UCSD-AML1 (cell line): ENCODE results near the gene MATN1.

ENCODE experiments used
- DNase-seq: peaks from one replicate; lab custom pipeline; 2025; ENCODE audit not compliant: unreplicated experiment; lab: John Stamatoyannopoulos, UW

The MATN1 gene

DNA sequence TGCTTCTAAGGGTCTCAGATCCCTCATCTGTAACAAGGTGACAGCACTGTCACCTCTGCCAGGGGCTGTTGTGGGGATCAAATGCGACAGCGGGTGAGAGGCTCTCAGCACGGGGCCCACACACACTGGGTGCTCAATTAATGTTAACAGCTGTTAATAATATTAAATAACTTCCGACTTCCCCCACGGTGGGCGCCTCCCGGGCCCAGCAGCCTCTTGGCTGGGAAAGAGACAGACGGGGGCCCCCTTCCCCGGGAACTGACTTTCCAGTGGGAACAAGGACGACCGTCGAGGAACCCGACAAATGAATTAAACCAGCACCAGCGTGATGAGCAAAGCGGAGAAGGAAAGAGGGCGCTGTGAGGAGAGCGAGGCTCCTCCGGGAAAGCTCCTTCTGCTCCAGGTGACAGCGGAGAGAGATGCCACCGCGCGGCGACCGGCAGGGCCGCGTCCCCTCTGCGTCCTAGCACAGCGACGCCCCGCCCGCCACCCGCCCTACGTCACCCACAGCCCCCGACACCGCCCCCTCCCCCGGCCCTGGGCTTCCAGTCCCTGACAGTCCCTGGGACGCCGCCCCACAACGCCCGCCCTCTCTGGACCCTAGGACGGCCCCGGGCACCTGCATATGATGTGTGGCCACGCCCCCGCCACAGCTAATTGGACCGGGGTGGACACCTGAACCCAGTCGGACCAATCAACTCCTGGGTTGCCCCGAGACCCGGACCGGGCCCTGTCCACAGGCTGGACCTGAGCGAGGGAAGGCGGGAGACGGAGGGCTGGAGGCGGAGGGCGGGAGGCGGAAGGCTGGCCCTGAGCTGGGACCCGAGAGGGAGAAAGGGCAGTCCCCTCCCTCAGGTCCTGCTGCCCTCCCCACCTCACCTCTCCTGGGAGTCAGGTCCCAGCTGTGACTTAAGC, 38.2 kb downstream of the MATN1 start:
- DNase-seq, result no peak

- no peak for DNase-seq
These were observed 39.1 kb downstream of the MATN1 start for GRCh38 chr1:30684259-30684658.

GRCh38 chr1:30683699-30684098, 39.7 kb downstream of the MATN1 start:
- no peak for DNase-seq

DNA sequence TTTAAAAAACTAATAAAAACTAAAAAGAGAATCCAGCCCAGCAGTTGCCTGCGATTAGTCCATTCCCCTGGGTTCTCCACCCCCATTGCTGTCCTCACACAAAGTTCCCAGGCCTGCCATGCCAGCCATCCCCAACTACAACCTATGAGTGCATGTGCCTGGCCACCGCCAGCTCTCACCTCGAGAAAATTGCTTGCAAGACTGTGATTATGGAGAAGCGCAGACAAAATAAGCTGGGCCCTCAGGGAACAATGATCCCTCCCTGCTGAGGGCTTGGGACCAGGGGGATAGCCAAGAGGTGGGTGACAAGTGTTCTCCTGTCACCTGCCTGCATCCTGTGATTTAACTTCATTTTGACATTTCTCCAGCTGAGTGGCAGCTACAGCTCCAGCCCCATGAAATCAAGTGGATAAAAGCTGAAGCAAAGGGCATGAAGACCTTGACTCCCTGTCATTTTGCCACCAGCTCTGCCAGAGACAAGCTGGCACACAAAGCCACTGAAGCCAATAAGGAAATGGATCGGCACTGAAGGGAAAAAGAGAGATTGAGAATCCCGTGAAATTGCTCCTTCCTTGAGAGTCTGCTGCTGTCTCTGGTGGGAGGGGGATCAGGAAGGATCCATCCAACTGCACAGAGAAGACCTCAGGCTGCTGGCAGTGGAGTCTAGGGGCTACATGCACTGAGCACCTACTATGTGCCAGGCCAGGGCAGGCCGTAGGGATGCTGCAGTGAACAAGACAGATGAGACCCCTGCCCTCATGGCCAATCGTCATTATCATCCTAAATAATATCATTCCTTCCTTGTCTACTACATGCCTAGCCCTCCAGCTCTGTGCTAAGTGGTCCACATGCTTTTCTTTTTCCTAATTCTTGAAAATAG, 40.7 kb downstream of the MATN1 start:
- no peak for DNase-seq

GRCh38 chr1:30681782-30682181, 41.6 kb downstream of the MATN1 start:
- no peak for DNase-seq

DNA sequence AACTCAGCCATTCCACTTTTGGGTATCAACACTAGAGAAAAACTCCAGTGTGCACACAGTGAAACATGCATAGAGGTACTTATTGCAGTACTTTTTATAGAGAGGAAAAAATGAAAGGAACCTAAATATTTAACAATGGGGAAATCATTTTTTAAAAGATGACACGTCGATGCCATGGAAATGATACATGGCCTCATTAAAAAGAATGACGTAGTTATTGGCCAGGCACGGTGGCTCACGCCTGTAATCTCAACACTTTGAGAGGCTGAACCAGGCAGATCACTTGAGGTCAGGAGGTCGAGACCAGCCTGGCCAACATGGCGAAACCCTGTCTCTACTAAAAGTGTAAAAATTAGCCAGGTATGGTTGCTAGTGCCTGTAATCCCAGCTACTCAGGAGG, 42.5 kb downstream of the MATN1 start:
- DNase-seq, result no peak

- no peak for DNase-seq
These were observed 43.0 kb downstream of the MATN1 start for GRCh38 chr1:30680429-30680828.

- DNase-seq, result no peak
These were observed 43.4 kb downstream of the MATN1 start for GRCh38 chr1:30679976-30680305.

- no peak for DNase-seq
These were observed 44.0 kb downstream of the MATN1 start for GRCh38 chr1:30679201-30679975.

GRCh38 chr1:30678209-30678608, 45.2 kb downstream of the MATN1 start:
- DNase-seq, result no peak

DNA sequence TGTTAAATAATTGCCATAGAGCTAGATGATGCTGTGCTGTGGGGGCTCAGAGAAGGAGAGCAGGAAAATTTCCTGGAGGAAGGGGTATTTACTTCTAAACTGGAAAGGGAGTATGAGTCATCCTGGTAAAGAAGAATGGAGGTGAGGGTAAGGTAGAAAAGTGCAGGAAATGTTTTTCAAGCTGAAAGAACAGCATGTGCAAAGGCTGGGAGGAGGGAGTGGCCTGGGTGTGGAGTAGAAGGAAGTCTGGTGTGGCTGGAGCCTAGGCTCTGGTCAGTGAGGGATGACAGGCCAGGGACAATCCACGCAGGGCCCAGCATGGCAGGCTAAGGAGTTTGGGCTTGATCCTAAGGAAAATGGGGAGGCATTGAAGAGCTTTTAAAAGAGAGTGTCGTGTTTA, 45.9 kb downstream of the MATN1 start:
- DNase-seq, result no peak

DNA sequence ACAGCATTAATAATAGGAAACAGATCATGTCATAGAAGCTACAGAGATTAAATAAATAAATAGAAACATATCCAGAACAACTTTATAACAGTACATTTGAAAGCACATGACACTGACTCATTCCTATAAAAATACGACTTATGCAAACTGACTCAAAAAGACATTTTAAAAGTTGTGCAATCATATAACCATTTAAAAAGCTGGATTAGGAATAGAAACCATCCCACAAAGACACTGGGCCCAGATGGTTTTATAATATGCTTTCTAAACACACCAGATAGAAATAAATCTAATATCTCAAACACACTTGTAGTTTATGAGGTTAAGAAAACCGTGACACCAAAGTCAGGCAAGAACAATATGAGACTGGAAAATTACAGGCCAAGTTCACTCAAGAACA, 47.6 kb downstream of the MATN1 start:
- DNase-seq, result no peak

- DNase-seq, result no peak
These were observed 48.1 kb downstream of the MATN1 start for GRCh38 chr1:30675289-30675688.

GRCh38 chr1:30673395-30673794, 50.0 kb downstream of the MATN1 start:
- DNase-seq, result no peak

GRCh38 chr1:30672661-30673060, 50.7 kb downstream of the MATN1 start:
- DNase-seq, result no peak

DNA sequence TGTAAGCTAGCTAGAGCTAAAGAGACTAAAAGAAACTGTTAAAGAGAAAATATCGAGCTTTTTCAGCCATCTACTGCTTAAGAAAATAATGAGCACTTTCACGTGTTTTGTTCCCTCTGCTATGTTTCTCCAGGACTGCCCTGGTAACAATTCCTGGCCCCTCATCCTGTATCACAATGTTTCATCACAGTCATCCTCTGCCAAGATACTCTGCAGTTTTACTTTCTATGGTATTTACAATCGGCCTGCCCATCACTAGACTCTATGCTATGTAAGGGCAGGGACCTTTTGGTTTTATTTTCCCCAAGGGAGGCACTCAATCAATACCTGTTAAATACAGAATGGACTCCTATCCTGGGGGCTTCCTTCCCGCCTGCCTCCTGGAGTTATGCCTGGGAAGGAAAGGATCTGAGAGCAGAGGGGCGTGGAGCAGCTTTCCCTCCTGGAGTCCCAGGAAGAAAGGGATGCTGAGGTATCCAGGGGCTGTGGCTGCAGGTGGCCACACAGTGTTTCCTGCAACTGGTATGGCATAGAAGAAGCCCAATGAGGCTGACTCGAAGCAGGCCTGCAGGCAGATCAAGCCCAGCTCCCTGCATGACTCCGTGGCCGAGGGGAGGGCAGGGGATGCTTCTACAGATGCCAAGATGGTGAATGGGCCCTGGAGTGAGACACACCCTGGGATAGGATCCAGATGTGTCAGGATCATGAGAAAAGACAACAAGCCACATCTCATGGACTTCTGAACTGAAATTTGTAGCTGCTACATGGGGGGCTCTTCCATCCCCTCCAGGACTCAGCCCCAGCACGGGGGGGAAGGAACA, 52.9 kb downstream of the MATN1 start:
- DNase-seq, result no peak

- DNase-seq, result no peak
These were observed 54.6 kb downstream of the MATN1 start for GRCh38 chr1:30668546-30669327.

DNA sequence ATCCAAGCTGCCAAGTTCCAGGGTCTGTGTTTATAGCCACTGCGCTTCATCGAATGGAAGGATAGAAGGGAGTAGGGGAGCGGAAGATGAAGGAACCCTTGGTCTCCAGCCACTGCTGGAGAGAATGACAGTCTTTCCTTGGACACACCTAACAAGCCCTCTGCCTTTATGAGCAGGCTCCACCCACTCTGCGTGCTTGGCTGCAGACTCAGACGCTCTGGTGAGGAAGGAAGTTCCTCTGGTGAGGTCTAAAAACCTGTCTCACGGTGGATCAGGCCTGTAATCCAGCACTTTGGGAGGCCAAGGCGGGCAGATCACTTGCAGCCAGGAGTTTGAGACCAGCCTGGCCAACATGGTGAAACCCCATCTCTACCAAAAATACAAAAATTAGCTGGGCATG, 55.4 kb downstream of the MATN1 start:
- no peak for DNase-seq

DNA sequence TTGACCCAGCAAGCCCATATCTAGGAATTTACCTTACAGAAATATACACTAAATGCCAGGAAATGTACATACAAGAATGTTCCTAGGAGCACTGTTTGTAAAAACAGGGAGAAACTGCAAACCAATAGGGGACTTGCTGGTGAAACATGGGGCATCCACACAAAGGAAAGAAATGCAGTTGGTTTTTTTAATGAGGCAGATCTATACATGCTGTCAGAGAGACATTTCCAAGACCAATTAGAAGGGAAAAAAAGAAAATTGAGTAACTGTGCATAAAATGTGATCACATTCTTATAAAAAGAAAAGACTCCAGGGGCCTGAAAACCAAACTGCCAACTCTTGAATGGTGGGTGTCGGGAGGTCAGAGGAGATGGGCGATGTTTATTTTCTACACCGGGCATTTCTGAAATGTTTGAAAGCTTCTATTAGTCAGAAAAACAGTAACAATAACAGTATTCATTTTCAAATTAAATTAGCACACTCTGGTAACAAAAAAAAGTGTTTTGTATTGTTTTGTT, 56.6 kb downstream of the MATN1 start:
- no peak for DNase-seq
